ENCODE measurements around the gene SLC29A1.
A peak's percentile ranks its signal among the peaks of the same experiment; 100 is the strongest.

Gene SLC29A1

DNA sequence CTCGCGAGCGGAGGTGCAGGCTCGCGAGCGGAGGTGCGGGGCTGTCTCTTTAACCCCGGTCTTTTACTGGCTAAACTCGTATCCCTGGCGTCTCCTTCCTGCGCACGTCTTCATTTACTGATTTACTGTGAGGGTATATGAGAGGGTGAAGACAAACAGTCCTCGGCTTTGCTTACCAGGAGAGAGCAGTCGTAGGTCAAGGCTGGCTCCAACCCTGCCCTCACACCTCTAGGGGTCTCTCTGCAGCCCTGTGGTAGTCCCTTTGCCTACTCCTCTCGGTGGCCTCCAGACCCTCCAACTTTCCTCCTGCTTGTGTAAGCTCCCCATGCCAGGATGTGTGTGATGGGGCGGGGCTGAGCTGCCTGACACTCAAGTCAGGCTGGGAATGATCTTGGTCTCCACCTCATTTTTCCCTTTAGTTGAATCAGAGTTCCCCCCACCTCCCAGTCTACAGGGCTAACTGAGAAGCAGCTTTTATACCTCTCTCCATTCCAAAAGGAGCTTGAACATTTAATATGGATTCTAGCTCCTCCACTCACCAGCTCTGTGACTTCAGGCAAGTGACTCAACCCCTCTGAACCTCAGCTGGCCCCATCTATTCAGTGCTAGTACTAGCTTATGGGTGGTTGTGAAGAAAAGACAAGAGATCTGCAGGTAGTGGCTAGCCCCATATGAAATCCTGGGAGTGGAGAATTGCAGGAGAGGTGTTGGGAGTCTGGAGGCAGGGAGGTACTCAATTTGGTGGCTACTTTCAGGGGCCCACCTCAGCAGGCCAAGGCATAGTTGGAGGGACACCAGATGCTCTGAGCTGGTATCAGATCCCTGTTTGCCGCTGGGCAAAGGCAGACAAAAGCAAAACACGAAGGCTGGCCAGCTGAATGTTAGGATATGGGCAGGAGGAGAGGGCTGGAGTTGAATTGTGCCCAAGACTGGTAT lies 902 bp downstream of the SLC29A1 start:
- peak overlapping the region; percentile 86 for H3K27ac ChIP-seq (replicated peaks)
- TF ChIP-seq POLR2AphosphoS5 (IDR thresholded peaks at IDR 0.05; ENCODE audit: low read depth) = no peak
- TF ChIP-seq CTCF (IDR thresholded peaks at IDR 0.05; ENCODE audit: insufficient read depth, low read length) = no peak
- TF ChIP-seq, protein P1, sequence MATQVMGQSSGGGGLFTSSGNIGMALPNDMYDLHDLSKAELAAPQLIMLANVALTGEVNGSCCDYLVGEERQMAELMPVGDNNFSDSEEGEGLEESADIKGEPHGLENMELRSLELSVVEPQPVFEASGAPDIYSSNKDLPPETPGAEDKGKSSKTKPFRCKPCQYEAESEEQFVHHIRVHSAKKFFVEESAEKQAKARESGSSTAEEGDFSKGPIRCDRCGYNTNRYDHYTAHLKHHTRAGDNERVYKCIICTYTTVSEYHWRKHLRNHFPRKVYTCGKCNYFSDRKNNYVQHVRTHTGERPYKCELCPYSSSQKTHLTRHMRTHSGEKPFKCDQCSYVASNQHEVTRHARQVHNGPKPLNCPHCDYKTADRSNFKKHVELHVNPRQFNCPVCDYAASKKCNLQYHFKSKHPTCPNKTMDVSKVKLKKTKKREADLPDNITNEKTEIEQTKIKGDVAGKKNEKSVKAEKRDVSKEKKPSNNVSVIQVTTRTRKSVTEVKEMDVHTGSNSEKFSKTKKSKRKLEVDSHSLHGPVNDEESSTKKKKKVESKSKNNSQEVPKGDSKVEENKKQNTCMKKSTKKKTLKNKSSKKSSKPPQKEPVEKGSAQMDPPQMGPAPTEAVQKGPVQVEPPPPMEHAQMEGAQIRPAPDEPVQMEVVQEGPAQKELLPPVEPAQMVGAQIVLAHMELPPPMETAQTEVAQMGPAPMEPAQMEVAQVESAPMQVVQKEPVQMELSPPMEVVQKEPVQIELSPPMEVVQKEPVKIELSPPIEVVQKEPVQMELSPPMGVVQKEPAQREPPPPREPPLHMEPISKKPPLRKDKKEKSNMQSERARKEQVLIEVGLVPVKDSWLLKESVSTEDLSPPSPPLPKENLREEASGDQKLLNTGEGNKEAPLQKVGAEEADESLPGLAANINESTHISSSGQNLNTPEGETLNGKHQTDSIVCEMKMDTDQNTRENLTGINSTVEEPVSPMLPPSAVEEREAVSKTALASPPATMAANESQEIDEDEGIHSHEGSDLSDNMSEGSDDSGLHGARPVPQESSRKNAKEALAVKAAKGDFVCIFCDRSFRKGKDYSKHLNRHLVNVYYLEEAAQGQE (IDR thresholded peaks at IDR 0.05; ENCODE audit: insufficient replicate concordance, low read depth) = no peak
- no peak for TF ChIP-seq SPI1 (IDR thresholded peaks at IDR 0.05; ENCODE audit: borderline replicate concordance, low read depth)
- TF ChIP-seq GABPA (IDR thresholded peaks at IDR 0.05; ENCODE audit: low read depth) = no peak
- no peaks in the 10 kb centered on the region for H3K27me3 ChIP-seq (ENCODE audit: insufficient read depth, poor library complexity, severe bottlenecking)
- peak overlapping the region; percentile 78 for H3K4me3 ChIP-seq (replicated peaks; ENCODE audit: insufficient read depth, low read length)
- no peak for DNase-seq (ENCODE audit: low read depth in 1 of 2, low spot score in 1 of 2)

DNA sequence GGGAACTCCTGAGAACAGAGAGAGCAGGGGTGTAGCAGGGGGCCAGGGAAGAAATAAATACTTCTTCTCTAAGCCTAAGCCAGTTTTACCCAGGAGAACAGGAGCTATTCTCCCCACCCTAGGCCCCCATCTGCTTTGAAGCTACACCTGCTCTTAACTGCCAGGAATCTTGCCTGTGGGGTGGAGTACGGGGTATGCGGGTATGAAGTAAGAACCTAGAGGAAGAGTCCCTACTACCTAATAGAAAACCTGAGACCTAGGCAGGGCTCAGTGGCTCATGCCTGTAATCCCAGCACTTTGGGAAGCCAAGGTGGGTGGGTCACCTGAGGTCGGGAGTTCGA lies 1.5 kb downstream of the SLC29A1 start:
- TF ChIP-seq GABPA (IDR thresholded peaks at IDR 0.05; ENCODE audit: low read depth) = no peak
- TF ChIP-seq CTCF (IDR thresholded peaks at IDR 0.05; ENCODE audit: insufficient read depth, low read length) = no peak
- TF ChIP-seq, protein P1 (IDR thresholded peaks at IDR 0.05; ENCODE audit: insufficient replicate concordance, low read depth) = no peak
- no peak for TF ChIP-seq SPI1 (IDR thresholded peaks at IDR 0.05; ENCODE audit: borderline replicate concordance, low read depth)
- no peak for TF ChIP-seq POLR2AphosphoS5 (IDR thresholded peaks at IDR 0.05; ENCODE audit: low read depth)
- no peak for DNase-seq (ENCODE audit: low read depth in 1 of 2, low spot score in 1 of 2)
- H3K27ac ChIP-seq (replicated peaks) = peak overlapping the region; percentile 86

DNA sequence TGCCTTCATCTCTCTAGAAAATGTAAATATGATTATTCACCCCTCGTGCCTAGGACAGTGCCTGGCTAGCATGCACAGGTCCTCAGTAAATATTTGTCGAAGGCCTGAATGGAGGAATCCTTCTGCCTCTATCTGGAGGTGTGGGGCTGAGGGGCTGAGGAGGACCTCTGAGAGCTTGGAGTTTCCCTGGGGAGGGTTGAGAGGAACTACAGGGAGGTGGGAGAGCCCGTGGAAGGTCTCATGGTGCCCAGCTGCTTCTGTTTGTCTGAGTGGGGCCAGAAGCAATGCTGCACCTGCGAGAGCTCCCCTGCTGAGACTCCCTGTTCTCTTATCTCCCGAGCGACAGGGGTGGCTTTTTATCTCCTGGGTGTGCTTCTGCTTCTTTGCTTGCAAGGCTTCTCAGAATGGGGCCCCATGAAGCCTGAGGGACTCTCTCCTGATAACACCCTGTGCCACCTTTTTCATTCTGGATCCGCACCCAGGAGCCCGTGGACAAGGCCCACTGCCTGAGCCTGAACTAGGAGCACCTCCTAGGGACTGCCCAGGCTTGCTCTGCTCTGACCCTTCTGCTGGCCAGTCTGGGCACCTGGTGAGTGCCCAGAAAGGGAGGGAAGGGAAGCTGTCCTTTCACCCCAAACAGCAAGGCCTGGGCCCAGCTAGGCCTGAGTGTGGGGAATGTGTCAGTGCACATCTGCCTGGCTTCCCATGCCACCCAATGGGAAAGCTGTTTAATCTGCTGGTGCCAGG lies 2.4 kb downstream of the SLC29A1 start:
- peak overlapping the region; percentile 86 for H3K27ac ChIP-seq (replicated peaks)
- H3K4me3 ChIP-seq (replicated peaks; ENCODE audit: insufficient read depth, low read length) = peak overlapping the region; percentile 78
- TF ChIP-seq, protein P1 (IDR thresholded peaks at IDR 0.05; ENCODE audit: insufficient replicate concordance, low read depth) = no peak
- peak; percentile 65 for TF ChIP-seq POLR2AphosphoS5 (IDR thresholded peaks at IDR 0.05; ENCODE audit: low read depth)
- peak in 1 of 2 experiments; percentile 71 for DNase-seq (ENCODE audit: low read depth in 1 of 2, low spot score in 1 of 2)
- H3K27me3 ChIP-seq (ENCODE audit: insufficient read depth, poor library complexity, severe bottlenecking) = no peaks in the 10 kb centered on the region

More for the DNA sequence above, 1.5 kb downstream of the SLC29A1 start:
- no peaks in the 10 kb centered on the region for H3K27me3 ChIP-seq (ENCODE audit: insufficient read depth, poor library complexity, severe bottlenecking)
- peak overlapping the region; percentile 78 for H3K4me3 ChIP-seq (replicated peaks; ENCODE audit: insufficient read depth, low read length)

All from HL-60 (cell line).